K562 treated with DMSO at 1 percent for 4 hours (cell line): ENCODE data around the gene POLR3B. TPM values are rescaled to one million over a fixed set of nuclear protein-coding genes. Genes with fewer than 3 reads are reported as not detected.

Experiments used
- total RNA-seq: library from RNA; unstranded; fragments of 300-600 nt; gene quantifications from 2 replicates; pipeline ENCODE4 v1.2.3, GENCODE V29; 2022; ENCODE audit not compliant: insufficient read depth

POLR3B gene
- total RNA-seq: 8.9 and 11.0 TPM in 2 replicates

DNA sequence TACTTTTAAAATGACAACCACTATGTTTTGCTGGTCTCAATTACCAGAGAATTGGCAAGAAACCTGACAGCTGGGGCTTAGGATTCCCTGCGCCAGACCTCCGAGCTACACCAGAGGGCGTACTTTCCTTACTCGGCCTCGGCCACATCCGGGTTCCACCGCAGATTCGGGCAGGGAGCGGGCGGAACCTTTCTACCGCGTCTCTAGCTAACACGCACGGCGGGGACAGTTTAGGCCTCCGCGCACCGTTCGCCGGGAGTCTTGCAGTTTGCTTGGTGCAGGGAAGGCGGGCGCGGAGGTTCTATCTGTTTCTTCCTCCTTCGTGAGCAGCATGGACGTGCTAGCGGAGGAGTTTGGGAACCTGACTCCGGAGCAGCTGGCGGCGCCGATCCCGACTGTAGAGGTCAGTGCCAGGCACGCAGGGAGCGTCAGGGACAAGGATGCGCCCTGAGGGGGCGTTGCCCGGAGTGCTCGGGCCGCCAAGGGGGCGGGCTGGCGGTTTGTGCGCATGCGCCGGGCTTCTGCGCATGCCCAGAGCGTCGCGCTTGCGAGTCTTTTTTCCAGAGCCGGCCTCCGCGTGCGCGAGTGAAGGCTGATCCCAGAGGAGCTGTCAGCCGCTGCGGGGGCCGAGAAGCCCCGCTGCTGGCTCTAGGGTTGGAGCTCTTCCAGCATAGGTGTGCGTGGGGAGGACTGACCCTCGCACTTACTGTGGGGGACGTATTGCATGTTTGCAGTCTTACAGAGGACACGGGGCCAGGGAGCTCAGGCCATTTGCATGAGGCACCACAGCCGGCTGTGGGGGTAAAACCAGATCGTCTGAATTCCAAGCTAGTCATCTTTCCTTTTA is at the start of gene POLR3B:
Gene POLR3B, plus strand, starts transcription at position 200 of the 847 bp plus-strand sequence. Its CDS starts 132 bp downstream, at position 332.

Other genes with a start within 250 kb of the POLR3B start
- not detected in 2 replicates for gene NUAK1, start 218.8 kb upstream of the POLR3B start, total RNA-seq
- gene CKAP4, start 109.7 kb upstream of the POLR3B start, total RNA-seq: 0.18 TPM in 1 of 2 replicates, not detected in the other
- gene TCP11L2, start 55.0 kb upstream of the POLR3B start, total RNA-seq: 5.3 and 5.9 TPM in 2 replicates
- not detected in 2 replicates for gene RFX4, start 225.3 kb downstream of the POLR3B start, total RNA-seq